HG03135 (cell line): Measurements from ENCODE around the gene CALN1.
"Not testable (repeated sequence)": the region's sequence is repeated elsewhere in the genome, so short reads cannot be mapped to it uniquely, and the experiment has no call there.

Source experiments
- ATAC-seq: cut with Tn5 transposase; IDR thresholded peaks from one replicate; pipeline ENCODE4 v1.9.1; 2021; ENCODE audit warnings: mild to moderate bottlenecking, moderate library complexity; ENCODE audit not compliant: unreplicated experiment

The CALN1 gene

DNA sequence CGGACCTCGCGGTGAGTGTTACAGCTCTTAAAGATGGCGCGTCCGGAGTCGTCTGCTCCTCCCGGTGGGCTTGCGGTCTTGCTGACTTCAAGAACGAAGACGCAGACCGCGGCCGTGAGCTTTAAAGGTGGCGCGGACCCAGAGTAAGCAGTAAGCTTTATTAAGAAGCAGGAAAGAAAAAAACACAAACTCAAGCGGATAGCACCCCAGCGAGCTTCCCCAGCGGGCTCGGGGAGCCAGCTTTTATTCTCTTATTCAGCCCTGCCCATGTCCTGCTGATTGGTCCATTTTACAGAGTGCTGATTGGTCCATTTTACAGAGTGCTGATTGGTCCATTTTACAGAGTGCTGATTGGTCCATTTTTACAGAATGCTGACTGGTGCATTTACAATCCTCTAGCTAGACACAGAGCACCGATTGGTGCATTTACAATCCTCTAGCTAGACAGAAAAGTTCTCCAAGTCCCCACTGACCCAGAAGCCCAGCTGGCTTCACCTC lies at the start of gene CALN1:
Gene CALN1, minus strand, starts transcription at position 218 of the 498 bp plus-strand sequence.
- ATAC-seq, result not testable (repeated sequence)

DNA sequence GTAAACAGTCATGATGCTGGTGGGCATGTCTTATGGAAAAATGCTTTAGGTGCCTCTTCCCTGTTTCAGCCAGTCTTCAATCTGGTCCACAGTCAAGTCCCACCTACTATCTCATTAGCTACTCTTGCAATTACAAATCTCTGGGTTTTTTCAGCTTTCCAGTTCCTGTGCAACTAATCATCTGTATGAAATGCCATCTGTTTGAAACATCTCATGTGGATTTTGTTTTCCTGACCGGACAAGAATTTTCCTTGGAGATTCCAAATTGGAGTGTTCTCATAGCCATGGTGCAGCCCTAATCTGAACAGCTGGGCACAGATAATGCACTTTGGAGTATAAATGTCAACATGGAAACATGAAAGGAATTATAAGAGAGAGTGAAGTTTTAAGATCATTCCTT lies 41.3 kb upstream of the CALN1 start:
- ATAC-seq, result no peak

DNA sequence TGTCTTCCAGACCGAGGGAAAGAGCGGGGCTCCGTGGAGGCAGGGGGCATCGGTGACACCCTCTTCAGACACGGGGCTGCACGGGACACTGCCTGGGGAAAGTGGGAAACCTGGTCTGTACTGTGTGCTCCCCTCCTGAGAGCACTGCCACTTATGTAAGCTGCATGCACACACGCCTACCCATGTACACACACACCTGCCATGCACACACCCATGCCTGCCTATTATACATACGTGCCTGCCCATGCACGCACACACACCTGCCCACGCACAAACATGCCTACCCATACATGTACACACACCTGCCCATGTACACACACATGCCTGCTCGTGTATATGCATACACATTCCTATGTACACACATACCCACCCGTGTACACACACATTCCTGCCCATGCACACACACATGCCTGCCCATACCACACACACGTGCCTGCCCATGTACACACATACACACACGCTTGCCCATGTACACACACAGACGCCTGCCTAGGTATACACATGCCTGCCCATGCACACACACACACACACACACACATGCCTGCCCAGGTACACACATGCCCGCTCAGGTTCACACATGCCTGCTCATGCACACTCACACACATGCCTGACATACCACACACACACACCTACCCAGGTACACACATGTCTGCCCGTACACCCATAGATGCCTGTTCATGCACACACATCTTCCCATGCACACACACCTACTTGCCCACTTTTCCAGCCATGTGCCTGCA lies 35.5 kb upstream of the CALN1 start:
- no peak for ATAC-seq

DNA sequence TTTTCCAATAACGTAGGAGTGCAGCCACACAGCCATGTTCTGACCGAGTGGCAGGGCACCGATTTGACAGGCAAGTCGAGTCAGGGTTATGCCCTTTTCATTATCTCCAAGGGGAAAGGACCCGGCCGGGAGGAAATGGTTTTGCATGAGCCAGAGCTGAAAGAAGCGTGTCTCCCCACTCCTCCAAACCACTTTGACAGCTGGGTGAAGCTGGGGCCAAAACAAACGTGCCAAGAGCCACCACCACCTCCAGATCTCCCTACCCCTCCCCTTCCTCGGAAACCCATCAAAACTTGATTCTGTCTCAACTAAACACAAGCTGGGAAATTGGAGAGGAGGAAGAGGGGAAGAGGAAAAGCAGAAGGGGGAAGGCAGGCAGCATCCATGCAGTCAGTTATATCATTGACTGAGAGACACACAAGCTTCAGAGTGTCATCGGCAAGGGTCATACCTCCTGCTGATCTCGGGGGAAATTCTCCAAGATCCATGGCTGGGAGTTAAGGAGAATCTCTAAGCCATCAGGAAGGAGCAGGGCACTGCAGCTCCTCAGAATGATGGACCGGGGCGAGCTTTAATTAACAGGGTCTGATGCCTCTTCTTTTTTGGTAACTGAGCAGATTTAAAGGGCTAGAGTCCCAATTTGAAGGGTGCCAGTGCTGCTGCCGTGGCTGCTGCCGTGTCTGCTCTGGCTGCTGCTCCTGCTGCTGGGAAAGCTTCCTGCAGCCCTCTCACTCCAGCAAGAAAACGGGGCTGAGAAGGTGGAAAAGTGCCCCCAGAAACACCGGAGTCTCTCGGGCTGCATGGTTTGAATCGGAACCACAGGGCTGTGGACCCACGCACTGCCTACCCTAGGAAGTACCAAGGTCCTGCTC lies 34.7 kb upstream of the CALN1 start:
- ATAC-seq, result no peak

DNA sequence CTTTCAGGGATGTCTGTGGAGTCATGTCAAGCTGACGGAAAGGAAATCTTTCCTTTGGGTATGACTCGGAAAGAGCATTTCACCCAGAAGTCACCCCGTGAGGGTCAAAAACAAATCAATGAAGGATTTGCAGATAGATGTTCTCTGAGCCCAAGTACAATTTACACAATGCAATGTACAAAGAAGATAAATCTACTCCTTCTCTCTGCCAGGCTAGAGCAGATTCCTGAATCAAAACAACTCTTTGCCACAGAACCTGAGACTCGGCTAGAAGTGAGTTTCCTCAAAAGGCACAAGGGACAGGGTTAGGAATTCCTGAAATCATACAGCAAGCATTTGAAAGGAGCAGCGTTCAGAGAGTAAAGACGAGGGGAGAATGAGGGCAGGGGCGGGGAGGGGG lies 34.0 kb upstream of the CALN1 start:
- no peak for ATAC-seq

DNA sequence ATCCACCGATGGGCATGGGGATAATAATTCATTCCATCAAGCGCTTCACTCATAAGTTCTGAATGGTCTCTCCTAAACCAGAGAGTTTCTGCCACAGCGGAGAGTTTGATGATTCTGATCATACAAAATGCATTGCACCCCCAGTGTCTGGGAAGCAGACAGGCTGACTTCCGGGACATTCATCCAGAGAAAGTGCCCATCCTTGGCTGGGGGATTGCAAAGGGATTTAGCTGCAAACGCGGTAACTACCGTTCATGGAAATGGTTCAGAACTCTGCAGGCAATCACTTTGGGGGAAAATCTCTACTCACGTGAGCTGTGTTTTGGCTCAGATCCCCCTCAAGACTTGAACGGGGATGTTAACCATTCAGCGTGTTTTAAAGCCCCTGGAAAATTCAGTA lies 33.4 kb upstream of the CALN1 start:
- no peak for ATAC-seq

DNA sequence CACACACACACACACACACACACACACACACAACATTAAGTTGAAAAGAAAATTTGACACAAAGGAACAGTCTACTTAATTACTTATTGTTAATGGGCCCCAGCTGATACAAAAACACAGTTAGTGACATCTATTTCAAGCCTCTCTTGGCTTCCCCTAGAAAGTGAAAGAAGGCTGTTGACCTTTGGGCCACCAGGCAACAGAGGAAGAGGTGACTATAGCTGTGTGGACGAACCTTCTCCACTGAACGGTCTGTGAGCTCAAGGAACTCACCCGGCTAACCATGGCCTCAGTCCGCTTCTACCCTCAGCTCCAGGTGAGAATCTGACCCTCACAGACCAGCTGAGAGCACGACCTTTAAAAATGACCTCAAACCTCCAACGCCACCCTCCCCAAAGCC lies 32.9 kb upstream of the CALN1 start:
- no peak for ATAC-seq

DNA sequence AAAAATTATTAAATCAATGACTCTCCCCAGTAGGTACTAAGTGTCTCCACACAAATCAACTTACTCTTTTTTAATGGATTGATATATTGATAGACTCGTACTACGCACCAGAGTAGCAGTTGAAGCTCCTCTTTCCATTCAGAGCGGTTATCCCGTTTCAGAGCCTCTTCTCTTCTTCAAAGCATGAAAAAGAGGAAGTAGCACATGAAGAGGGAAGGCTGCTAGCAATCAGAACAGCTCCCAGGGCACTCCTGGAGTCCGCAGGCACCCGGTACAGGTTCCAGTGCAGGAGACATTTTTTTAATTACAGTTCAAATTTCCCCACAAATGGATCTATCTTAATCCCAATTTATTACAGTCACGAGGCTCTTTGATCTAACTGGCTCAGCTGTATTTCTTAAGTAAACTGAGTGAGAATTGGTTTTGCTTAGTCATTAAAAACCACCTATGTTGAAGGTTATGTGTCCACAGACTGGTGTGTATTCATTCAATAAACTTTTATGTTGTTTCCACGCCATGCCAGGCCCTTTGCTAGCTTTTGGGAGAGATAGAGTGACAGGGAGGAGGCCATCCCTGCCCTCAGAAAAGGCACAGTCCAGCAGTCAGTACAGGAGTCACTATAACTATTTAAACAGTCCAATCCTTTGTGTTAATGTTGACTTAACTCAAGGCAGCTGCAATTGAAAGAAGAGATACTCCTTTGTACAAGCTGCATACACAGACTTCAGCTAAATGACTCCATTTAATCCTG lies 32.1 kb upstream of the CALN1 start:
- ATAC-seq, result no peak

DNA sequence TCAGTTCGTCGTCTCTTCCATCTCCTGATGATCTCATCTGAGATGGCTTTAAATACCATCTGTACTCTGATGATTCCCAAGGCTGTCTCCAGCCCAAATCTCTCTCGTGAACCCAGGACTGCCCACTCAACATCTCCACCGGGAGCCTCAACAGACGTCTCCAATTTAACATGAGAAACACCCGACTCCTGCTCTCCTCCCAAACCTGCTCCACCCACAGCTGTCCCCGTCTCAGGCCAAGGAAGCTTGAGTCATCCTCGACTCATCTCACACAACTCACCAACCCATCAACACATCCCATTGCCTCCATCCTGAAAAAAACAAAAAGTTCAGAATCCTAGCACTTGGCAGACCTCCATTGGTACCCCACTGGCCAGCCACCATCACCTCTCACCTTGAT lies 29.7 kb upstream of the CALN1 start:
- no peak for ATAC-seq

DNA sequence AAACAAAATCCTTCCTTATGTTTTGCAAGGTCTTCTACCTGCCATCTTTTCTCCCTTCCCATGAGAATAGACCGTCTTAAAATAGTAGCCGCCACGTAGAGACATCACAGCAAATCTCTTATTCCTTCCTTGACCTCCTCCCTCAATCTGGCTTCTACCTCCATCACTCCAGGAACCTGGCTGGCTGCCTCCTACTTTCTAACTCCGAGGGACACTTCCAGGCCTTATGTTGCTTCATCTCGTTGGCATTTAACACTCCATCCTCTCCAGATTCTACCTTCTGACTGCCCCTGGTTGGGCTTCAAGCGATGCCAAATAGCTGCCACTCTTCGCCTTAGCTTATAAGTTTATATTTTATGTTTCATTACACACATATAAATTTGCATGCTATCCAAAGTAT lies 26.4 kb upstream of the CALN1 start:
- ATAC-seq, result no peak

DNA sequence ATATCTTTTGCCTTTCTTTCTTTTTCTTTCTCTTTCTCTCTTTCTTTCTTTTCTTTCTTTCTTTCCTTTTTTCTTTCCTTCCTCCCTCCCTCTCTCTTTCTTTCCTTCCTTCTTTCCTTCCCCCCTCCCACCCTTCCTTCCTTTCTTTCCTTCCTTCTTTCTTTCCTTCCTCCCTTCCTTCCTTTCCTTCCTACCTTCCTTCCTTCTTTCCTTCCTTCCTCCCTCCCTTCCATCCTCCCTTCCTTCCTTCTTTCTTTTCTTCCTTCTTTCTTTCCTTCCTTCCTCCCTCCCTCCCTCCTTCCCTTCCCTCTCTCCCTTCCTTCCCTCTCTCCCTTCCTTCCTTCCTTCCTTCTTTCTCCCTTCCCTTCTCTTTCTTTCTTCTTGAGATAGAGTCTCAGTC lies 25.5 kb upstream of the CALN1 start:
- ATAC-seq, result no peak

DNA sequence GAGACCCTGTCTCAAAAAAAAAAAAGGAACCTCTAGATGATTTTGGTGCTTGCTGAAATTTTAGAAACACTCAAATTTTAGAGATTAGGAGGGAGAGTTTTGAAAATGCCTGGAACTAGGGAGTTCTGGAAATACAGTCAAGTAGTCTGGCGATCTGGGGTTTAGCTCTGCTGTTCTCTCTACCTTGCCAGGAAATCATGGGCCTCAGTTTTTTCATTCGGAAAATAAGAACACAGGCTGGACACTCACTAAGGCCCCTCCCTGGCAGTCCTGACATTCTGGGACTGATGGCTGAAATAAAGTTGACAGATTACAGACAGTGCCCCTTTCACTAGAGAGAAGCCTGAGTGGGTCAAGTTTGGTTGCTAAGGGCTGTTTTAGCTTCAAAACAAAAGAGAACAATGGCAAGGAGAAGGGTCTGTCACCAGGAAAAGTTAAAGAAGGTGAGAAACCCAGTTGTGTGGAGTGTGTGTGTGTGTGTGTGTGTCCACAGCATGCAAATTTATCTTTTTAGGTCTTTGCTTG lies 25.0 kb upstream of the CALN1 start:
- ATAC-seq, result no peak

DNA sequence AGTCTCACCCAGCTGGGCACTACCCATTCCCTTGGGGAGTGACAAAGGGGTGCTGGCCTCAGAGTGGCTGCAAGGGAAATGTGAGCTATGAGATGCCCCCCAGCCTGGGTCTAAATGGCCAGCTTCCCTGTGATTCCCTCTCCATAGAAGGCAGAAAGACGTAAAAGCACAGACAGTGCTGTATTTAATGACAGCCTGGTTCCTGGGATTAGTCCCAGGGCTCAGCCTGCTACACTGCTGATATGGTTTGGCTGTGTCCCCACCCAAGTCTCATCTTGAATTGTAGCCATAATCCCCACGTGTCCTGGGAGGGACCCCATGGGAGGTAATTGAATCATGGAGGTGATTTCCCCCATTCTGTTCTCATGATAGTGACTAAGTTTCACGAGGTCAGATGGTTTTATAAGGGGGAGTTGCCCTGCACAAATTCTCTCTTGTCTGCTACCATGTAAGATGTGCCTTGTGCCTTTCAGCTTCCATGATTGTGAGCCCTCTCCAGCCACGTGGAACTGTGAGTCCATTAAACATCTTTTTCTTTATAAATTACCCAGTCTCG lies 23.9 kb upstream of the CALN1 start:
- no peak for ATAC-seq

DNA sequence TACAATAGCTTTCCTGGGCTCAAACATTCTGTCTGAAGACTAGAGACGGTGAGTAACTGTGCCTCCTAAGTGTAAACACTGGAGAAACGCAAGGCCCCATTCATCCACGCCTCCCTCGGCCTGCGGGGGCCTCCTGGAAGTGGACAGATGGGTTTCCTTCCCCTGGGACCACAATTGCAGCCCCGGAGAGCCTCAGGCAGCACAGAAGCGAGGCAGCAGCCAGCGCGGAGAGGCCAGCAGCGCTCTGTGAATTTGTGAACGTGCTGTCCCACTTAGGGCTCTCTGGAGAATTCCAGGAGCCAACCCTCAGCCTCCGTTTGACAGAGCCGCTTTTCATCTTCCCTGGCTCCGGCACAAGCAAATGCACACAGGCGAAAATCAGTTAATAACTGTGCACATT lies 23.2 kb upstream of the CALN1 start:
- ATAC-seq, result no peak

DNA sequence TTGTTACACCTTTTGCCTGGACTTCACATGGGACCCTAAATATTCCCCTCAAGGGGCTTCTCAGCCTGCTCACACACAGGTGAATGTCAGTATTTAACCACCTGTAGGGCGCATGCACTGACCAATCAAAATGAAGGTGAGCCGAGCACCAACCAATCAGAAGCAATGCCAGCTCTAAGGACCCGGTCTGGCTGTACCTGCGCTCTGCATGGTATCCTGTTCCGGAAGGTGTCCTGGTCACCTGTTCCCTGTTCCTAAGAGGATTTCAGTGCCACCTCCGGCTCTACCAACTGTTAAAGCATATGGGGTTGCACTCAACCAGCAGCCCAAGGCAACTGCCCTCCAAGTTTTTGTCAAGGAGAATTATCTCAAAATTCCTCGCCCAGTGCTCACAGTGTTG lies 18.4 kb upstream of the CALN1 start:
- no peak for ATAC-seq

DNA sequence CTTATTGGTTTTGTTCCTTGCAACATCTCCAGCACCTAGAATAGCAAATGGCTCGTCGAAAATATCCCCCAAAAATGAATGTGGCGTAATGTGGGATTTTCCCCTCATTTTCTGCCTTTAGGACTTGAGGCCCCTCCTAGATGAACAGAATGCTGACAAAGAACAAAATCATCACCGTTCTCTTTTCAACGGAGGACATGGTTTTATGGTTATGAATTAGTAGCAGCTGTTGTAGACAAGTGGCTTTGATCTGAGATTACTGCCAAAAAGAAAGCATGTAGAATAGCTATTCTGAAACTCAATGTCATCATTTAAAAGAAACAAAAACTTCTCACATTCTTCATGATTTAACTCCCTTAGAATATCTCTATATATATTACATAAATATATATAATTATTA lies 17.2 kb upstream of the CALN1 start:
- no peak for ATAC-seq

DNA sequence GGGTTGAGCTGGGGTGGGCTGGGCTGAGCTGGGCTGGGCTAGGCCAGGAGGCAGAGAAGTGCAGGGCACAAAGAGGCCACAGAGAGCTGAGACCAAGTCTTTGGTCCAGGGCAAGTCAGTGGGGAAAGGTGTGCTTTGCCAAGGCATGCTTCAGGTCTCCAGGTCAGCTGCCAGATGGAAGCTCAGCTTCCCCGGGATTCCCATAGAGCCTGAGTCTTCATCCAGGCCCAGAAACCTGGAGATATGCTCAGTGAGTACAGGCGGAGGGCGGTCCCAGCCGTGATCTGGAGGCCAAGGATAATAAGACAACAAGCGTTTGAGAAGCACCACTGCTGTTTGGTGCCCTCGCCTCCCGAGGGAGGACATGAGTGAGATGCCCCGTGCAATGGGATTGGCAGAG lies 4.7 kb upstream of the CALN1 start:
- ATAC-seq, result no peak

DNA sequence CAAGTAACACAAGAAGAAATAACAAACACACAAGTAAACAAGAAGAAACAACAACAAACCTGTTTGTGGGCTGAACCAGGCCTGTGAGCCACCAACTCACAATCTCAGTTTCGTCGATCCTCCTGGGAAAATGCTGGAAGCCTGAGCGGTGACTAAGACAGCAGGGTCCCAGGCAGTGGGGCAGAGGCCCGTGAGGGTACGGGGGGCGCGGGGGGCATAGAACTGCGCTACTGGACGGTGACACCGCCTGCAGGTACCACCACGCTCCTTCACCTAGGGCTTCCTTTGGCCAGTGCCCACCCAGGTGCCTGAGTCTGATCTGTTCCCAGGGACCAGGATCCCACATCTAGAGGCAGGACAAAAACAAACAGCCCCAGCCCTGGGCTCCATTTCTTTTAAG lies 3.4 kb upstream of the CALN1 start:
- ATAC-seq, result no peak

DNA sequence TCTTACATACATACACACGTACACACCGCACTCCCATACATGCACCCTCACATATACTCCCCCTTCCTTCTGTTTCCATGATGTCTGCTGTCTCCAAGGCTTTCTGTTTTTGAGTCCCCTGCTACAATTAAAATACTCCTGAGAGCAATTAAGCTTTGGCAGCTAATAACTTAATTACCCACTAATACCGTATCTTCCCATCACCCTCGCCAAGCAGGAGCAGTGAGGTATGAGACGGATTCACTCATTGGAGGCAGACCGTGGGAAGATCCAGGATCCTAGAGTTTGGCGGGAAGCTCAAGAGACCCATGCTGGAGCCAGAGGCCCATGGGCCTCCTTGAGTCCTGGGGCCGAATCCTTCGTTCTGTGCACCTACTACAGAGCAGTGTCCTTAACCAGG lies 1.7 kb upstream of the CALN1 start:
- no peak for ATAC-seq

DNA sequence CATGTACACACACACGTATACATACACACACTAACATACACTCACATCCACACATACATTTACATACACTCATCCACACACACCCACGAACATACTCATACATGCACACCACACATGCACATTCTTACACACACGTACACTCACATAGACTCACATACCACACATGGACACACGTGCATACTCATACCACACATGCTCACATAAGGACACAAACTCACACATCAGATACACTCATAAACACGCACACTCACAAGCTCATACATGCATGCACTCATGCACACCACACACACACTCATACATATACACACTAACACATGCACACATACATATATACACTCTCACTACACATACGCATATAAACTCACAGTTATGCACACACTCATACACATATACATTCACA lies 1.2 kb upstream of the CALN1 start:
- ATAC-seq, result no peak

DNA sequence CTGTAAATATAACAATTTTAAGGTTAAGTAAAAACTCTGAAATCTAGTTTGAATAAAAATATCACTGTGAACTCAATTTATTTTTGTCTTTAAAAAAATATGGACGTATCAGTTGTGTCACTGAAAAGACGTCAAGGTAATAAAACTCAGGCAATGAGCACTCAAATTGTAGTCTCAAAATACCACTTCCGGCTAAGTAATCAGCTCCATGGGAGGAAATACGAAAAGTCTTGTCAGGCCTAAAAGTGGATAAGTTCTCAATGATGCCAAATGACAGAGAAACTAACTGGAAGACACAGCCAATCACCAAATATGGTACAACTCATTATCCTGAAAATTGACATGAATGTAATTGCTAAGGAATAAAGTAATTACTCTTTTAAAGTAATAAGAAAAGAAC lies 719 bp downstream of the CALN1 start:
- no peak for ATAC-seq
